ENCODE results near the gene WNK2. TPM values are rescaled to one million over a fixed set of nuclear protein-coding genes. Genes with fewer than 3 reads are reported as not detected.
A peak's percentile ranks its signal among the peaks of the same experiment; 100 is the strongest.

WNK2 gene
- total and polyA plus RNA-seq, 8 donors = 0.93 to 10.4 (median 7.4) TPM

DNA sequence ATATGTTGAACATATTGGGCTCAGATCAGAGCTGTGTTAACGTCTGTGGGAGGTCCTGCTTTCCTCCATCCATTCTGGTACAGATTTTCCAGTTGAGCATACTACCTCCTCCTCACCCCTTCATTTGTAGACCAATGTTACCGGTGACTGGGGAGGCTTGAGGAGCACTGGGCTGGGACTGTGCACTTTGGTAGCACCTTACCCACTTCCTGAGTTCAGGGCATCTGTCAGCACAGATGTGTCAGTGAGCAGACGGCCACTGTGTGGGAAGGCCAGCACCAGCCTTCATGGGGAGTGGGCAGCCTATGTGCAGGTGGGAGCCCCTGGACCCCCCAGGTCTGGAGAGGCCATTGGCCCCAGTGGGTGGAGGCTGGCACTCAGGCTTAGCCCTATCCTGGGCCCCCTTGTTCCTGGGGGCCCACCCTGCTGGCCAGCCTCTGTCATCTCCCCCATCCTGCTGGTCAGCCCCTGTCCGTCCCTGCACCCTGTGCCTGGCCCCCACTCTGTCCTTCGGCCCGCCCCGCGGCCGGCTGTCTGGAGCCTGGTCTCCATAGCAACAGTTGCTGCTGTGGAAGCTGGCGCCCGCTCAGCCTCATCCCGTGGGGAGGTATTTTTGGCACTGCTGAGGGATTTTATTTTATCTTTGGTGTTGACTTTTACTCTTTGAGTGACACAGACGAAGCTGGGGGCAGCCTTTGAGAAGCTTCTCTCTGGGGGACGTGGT is 21.3 kb downstream of the WNK2 start:
- H3K27me3 ChIP-seq = no peaks in the 10 kb centered on the region
- no peaks in the 10 kb centered on the region for H3K36me3 ChIP-seq
- ATAC-seq (no peak), DNase-seq (peak in 2 of 4 donors; percentile 73 to 78)
- no peaks in the 10 kb centered on the region for H3K4me1 ChIP-seq
- intact Hi-C loops (cut with DNase I) = no loop called here
- TF ChIP-seq, protein P1, sequence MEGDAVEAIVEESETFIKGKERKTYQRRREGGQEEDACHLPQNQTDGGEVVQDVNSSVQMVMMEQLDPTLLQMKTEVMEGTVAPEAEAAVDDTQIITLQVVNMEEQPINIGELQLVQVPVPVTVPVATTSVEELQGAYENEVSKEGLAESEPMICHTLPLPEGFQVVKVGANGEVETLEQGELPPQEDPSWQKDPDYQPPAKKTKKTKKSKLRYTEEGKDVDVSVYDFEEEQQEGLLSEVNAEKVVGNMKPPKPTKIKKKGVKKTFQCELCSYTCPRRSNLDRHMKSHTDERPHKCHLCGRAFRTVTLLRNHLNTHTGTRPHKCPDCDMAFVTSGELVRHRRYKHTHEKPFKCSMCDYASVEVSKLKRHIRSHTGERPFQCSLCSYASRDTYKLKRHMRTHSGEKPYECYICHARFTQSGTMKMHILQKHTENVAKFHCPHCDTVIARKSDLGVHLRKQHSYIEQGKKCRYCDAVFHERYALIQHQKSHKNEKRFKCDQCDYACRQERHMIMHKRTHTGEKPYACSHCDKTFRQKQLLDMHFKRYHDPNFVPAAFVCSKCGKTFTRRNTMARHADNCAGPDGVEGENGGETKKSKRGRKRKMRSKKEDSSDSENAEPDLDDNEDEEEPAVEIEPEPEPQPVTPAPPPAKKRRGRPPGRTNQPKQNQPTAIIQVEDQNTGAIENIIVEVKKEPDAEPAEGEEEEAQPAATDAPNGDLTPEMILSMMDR (IDR thresholded peaks at IDR 0.05) = no peak
- no peak overlapping the region for H3K4me3 ChIP-seq
- no peak overlapping the region for H3K27ac ChIP-seq
- H3K9me3 ChIP-seq = no peaks in the 10 kb centered on the region

DNA sequence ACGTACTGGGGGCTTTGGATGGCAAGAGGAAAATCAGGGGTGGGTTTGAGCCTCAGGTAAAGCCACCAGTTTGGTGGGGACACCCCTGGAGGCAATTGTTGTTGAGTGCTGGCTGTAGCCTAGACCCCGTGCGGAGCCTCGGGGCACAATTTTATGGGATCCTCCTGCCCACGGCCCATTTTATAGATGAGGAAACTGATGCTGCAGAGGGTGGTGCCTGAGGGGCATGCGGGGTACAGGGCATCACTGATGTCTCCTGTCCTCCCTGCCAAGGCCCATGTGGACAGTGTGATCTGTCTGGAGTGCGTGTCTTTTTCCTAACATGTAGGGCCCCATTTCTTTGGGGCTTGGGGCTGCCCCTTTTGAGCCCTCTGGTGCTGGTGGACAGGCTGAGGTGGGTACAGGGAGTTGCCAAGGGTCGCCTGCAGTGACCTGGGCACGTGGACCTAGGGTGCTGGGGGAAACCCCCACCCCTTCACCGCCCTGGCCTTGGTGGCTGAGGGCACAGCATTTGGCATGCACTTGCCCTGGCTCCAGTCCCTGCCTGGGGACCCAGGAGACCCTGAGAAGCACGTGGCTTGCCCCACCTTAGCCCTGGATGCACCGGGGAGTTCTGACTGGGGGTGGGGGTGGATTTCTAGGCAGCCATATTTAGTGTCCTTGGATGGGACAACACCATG is 22.1 kb downstream of the WNK2 start:
- Histone ChIP-seq H3K9me3 (no peaks in the 10 kb centered on the region), H3K27ac (no peak overlapping the region), H3K36me3 (no peaks in the 10 kb centered on the region), H3K4me1 (no peaks in the 10 kb centered on the region), H3K27me3 (no peaks in the 10 kb centered on the region), H3K4me3 (no peak overlapping the region)
- TF ChIP-seq, protein P1 (IDR thresholded peaks at IDR 0.05) = no peak
- no peak for ATAC-seq
- intact Hi-C loops (cut with DNase I) = no loop called here
- DNase-seq = peak in 1 of 4 donors; percentile 57

DNA sequence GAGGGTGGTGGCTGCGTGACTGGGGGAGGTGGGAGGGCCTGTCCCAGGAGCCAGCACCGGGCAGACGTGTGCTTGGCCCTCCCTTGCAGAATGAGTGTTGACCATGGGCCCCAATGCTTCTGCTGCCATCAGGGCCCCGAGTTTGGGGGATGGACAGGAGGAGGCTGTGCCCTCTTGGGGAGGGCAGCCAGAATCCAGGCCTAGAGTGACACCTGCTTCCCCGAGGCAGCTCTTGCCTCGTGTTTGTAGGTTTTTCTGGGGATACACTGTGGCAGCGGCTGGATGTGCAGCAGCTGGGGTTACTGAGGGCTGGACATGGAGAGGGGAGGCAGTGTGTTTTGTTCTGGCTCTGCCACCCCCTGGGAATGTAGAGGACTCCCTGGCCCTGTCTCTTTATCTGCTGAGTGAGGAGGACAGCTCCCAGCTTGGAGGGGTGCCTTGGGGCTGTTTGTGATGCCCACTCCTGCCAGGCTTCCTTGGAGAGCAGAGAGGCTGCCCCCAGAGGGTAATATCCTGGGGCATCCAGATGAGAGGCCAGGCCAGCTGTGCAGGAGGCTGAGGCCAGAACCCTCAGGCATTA is 22.7 kb downstream of the WNK2 start:
- Histone ChIP-seq H3K9me3 (no peaks in the 10 kb centered on the region), H3K36me3 (no peaks in the 10 kb centered on the region), H3K4me1 (no peaks in the 10 kb centered on the region), H3K27me3 (no peaks in the 10 kb centered on the region), H3K27ac (no peak overlapping the region), H3K4me3 (no peak overlapping the region)
- TF ChIP-seq, protein P1 (IDR thresholded peaks at IDR 0.05) = no peak
- DNase-seq = peak in 1 of 4 donors; percentile 42
- ATAC-seq = no peak
- intact Hi-C loops (cut with DNase I) = no loop called here

DNA sequence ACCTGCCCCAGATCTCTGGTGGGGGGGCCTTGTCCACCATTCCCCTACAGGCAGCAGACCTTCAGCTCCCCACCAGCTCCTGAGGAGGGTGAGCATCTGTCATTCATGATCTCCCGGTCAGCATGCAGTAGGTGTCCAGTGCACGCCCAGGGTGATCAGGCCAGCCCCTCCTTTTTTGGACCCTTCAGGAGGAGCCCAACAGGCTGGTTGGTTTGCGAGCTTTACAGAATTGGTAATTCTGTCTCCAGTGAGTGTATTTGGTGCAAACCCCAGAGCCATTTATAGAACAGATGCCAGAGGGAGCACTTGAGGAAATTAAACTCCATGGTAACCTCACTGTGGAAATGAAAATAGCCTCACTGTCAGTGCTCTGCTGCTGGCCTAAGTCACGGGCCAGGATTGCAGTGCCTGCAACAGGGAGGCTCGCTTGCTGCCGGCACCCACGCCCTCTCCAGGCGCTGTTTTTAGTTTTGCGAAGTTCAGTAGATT is 23.4 kb downstream of the WNK2 start:
- peak; percentile 84 for ATAC-seq
- Histone ChIP-seq H3K36me3 (no peaks in the 10 kb centered on the region), H3K27ac (peak overlapping the region in 1 of 2 donors; percentile 16), H3K4me3 (no peak overlapping the region), H3K27me3 (no peaks in the 10 kb centered on the region), H3K9me3 (no peaks in the 10 kb centered on the region), H3K4me1 (no peaks in the 10 kb centered on the region)
- intact Hi-C loops (cut with DNase I) = no loop called here
- DNase-seq = peak in 3 of 4 donors; percentile 51 to 82 (median 68)
- TF ChIP-seq, protein P1 (IDR thresholded peaks at IDR 0.05) = no peak
